ENCODE measurements around the gene TNFRSF1B. TPM values are rescaled to one million over a fixed set of nuclear protein-coding genes. Genes with fewer than 3 reads are reported as not detected.
A peak's percentile ranks its signal among the peaks of the same experiment; 100 is the strongest.

Gene TNFRSF1B
- total RNA-seq, 2 donors from 2014 or later, result 17.0 to 25.6 TPM

GRCh38 chr1:12232221-12232620, 65.4 kb downstream of the TNFRSF1B start:
- no peaks in the 10 kb centered on the region for H3K9me3 ChIP-seq
- H3K27me3 ChIP-seq, result no peaks in the 10 kb centered on the region
- H3K36me3 ChIP-seq, result peaks cover 19% of the 10 kb centered on the region
- peaks cover 0 to 22% of the 10 kb centered on the region in 2 donors for H3K4me1 ChIP-seq
- TF ChIP-seq CTCF (IDR thresholded peaks at IDR 0.05), result no peak
- no peak overlapping the region for H3K27ac ChIP-seq
- H3K4me3 ChIP-seq, result no peak overlapping the region
- no peak for DNase-seq (ENCODE audit: low spot score)

- Histone ChIP-seq H3K27ac (no peak overlapping the region), H3K36me3 (peaks cover 65% of the 10 kb centered on the region), H3K4me3 (no peak overlapping the region), H3K27me3 (no peaks in the 10 kb centered on the region), H3K4me1 (no peaks in the 10 kb centered on the region), H3K9me3 (no peaks in the 10 kb centered on the region)
- TF ChIP-seq CTCF (IDR thresholded peaks at IDR 0.05), result peak in 1 of 2 donors; percentile 34
- DNase-seq (ENCODE audit: low spot score), result no peak
Observed at GRCh38 chr1:12244078-12244477, 77.3 kb downstream of the TNFRSF1B start.

- no peak for DNase-seq (ENCODE audit: low spot score)
- no peak for TF ChIP-seq CTCF (IDR thresholded peaks at IDR 0.05)
- H3K36me3 ChIP-seq, result peaks cover 66% of the 10 kb centered on the region
- H3K4me3 ChIP-seq, result no peak overlapping the region
- H3K27ac ChIP-seq, result no peak overlapping the region
- no peaks in the 10 kb centered on the region for H3K27me3 ChIP-seq
- no peaks in the 10 kb centered on the region for H3K9me3 ChIP-seq
- no peaks in the 10 kb centered on the region for H3K4me1 ChIP-seq
Observed at GRCh38 chr1:12244585-12244984, 77.8 kb downstream of the TNFRSF1B start.

- Histone ChIP-seq H3K36me3 (peaks cover 66% of the 10 kb centered on the region), H3K9me3 (no peaks in the 10 kb centered on the region), H3K4me3 (no peak overlapping the region), H3K27ac (no peak overlapping the region), H3K4me1 (no peaks in the 10 kb centered on the region), H3K27me3 (no peaks in the 10 kb centered on the region)
- no peak for TF ChIP-seq CTCF (IDR thresholded peaks at IDR 0.05)
- no peak for DNase-seq (ENCODE audit: low spot score)
Observed at GRCh38 chr1:12245116-12245515, 78.3 kb downstream of the TNFRSF1B start.

- no peak overlapping the region for H3K4me3 ChIP-seq
- H3K4me1 ChIP-seq, result no peaks in the 10 kb centered on the region
- no peak for DNase-seq (ENCODE audit: low spot score)
- H3K36me3 ChIP-seq, result peaks cover 71% of the 10 kb centered on the region
- no peaks in the 10 kb centered on the region for H3K27me3 ChIP-seq
- no peaks in the 10 kb centered on the region for H3K9me3 ChIP-seq
- TF ChIP-seq CTCF (IDR thresholded peaks at IDR 0.05), result no peak
- H3K27ac ChIP-seq, result no peak overlapping the region
Observed at GRCh38 chr1:12245733-12246132, 78.9 kb downstream of the TNFRSF1B start.

- no peak overlapping the region for H3K27ac ChIP-seq
- H3K36me3 ChIP-seq, result peaks cover 73% of the 10 kb centered on the region
- H3K4me1 ChIP-seq, result no peaks in the 10 kb centered on the region
- H3K27me3 ChIP-seq, result no peaks in the 10 kb centered on the region
- no peak for DNase-seq (ENCODE audit: low spot score)
- H3K9me3 ChIP-seq, result no peaks in the 10 kb centered on the region
- H3K4me3 ChIP-seq, result no peak overlapping the region
- TF ChIP-seq CTCF (IDR thresholded peaks at IDR 0.05), result no peak
Observed at GRCh38 chr1:12246584-12246983, 79.8 kb downstream of the TNFRSF1B start.
